NK-92 (cell line): ENCODE results near the gene LRRC61.
"Not testable (repeated sequence)": the region's sequence is repeated elsewhere in the genome, so short reads cannot be mapped to it uniquely, and the experiment has no call there.

Experiments
- DNase-seq: peaks from one replicate; lab custom pipeline; 2025; ENCODE audit not compliant: unreplicated experiment; lab: John Stamatoyannopoulos, UW

Gene LRRC61, protein sequence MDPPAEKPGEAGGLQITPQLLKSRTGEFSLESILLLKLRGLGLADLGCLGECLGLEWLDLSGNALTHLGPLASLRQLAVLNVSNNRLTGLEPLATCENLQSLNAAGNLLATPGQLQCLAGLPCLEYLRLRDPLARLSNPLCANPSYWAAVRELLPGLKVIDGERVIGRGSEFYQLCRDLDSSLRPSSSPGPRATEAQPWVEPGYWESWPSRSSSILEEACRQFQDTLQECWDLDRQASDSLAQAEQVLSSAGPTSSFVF

DNA sequence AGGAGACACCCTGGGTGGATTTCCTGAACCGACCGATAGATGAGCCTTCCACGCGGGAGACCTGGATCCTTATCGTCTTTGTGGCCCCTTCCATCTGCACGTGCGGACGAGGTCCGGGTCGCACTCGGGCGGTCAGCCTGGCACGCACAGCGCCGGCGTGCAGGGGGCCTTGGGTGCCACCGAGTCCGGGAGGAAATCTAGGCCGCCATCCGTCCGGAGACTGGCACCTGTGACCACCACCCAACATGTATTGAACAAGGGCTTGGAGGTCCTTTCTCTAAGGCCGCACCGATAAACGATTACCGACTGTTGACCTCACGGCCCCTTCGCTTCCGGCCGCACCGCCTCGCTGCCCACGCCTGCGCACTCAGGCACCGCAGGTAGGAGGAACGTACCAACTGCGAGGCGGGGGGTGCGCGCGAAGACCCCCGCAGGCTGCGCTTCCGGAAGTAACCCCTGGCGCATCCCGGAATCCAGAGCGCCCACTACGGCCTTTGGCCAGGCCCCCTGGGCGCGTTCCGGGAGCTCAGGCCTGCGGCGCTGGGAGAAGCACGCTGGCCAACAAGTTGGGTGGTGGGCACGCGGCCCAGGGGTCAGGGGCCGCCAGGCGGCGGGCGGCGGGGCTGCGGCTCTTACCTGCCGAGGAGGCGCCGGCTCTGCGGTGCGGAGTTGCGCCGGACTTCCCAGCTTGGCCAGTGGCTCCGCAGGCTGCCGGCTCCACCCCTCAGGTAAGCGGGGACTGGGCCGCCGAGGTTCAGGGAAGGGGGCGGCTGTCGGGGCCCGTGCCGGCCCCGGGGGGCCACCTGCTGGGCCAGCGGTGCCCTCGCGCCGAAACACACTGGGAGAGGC lies at the start of gene LRRC61, which contains the start of gene ACTR3C:
TSS of gene LRRC61 (plus strand) at position 523 of the 849 bp plus-strand sequence. CDS start 13,507 bp downstream, outside the sequence.
TSS of gene ACTR3C (minus strand) at position 713 of the 849 bp plus-strand sequence. CDS start 28,249 bp downstream, outside the sequence.
- DNase-seq, result no peak

DNA sequence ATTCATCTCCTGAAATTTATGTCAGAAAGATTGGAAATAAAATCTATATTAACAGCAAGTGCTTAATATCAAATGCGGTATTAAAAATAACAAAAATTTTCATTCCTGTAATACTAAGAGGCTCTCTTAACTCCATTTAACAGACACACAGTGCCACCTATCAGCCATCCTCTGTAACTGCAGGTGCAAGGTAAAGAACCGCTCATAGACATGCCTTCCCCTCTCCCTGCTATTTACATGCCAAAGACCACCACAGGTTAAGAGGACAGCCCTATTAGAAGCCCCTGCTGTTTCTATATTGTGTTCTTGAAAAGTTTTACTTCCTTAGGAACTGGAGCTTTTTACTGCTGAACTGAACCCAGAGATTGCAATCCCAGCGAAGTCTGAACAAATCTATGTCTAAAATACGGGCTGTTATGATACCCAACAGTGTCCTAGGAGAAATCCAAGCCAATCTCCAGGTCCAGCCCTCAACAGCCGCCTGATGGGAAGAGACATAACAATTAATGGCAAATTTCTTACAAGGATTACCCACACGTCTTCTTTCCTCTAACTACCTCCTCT lies 46.9 kb upstream of the LRRC61 start:
- not testable (repeated sequence) for DNase-seq

DNA sequence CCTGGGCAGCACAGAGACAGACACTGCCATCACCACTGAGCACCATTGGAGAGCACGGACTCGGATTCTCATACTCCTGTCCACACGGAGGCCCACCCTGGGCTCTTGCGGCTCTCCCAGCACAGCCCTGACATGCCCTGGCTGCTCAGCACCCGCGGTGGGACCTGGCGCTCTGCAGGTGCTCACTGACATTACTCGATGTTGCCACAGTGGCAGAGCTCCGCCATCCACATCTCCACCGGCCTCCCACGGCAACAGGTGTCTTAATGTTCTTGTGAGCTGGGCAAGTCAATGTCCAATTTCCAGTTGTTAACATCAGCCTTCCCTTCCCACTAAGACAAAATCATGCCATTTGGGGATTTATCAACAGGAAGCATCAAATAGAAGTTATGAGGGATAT lies 44.8 kb upstream of the LRRC61 start:
- not testable (repeated sequence) for DNase-seq

DNA sequence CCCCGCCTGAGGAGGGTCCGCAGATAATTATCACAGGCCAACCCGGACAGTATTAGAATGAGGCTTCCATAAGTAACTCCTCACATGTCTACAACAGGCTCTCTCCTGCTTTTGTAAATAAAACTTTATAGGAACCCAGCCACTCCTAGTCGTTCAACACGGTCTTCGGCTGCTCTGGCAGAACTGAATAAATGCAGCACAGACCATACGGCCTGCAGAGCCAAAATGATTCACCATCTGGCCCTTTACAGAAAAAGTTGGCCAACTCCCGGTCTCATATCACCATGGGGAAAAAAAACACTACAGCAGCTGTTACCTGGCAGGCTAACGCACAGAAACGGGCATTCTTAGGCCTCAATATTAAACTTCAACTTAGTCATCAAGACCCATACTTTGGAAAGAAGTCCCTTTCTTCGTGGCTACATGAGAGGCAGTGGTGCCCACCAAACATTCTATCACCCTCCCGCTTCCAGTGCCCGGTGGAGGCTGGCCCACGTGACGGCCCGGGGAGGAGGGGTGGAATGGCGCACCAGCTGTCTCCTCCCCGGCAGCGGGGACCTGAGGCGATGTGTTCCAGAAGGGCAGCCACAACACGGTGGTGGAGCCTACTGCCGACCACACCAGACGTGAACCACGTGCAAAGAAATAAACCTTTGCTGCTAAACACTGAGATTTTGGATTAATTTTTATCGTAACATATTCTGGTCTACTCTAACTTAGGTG lies 41.3 kb upstream of the LRRC61 start:
- DNase-seq, result not testable (repeated sequence)

DNA sequence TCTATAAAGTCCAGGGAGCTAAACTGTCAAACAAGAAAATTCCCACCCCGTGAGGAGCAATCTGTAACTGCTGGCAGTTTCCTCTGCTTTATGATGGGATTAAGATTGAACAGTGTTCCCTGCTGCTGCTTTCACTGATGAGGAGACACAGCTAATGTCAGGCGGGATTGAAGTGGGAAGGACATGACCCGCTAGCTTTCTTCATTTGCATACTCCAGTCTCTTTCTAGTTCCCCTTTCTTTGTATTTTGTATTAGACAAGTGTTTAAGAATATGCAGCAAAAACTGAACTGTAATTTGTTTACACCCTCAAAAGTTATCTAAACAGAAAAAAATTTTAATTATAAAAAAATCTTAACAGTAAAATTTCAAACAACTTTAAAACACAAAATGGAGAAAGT lies 40.0 kb upstream of the LRRC61 start:
- not testable (repeated sequence) for DNase-seq

DNA sequence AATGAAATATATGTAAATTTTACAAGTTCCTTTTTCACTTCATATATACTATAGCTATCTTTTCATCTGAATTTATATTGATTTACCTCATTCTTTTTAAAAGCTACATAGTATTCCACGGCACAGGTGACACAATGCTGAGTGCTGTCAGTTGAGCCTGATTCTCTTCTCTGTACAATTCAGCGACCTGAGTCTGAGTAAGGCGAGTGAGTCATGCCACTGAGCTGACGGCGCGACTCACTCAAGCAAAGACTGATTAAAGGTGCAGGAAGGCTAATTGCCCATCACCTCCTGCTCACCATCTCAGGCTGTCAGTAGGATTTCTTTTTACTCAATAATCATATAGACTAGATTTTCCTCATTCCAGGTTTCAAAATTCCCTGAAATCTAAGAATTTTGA lies 39.5 kb upstream of the LRRC61 start:
- not testable (repeated sequence) for DNase-seq

DNA sequence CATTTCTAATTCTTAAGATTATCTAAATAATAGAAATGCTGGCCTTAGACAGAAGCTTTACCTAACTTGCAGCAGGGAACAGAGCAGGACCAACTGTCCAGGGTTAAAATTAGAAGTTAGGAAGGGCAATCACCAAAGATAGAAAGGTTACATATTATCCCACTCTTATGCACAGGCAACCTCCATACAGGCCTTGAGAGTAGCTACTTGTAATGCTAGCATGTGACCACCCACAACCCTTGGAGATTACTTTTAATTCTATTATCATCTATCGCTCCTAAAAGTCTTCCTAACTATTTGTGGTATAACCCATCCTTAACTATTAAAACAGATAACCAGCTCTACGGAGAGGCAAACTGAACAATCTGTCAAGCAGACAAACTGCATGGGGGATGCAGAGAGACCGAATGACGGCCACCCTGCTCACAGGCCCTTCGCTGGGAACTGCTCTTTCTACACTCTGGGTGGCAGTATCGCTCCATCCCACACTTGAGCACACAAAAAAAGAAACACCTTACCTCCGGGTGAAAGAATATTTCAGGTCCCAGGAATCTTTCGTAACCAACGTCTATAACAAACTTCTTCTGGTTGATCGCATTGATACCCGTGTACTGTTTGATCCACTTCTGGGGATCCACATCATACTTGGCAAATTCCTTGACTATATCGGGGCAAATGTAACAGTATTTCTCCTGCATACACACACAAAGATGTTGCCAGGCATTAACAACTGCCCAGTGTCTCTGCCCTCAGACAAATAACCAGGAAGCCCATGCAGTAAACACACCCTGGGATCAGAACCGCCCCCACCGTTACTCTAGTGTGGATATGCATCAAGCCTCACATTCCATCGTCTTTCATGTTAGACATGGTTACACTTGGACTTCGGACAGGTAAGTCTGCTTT lies 37.1 kb upstream of the LRRC61 start:
- not testable (repeated sequence) for DNase-seq

DNA sequence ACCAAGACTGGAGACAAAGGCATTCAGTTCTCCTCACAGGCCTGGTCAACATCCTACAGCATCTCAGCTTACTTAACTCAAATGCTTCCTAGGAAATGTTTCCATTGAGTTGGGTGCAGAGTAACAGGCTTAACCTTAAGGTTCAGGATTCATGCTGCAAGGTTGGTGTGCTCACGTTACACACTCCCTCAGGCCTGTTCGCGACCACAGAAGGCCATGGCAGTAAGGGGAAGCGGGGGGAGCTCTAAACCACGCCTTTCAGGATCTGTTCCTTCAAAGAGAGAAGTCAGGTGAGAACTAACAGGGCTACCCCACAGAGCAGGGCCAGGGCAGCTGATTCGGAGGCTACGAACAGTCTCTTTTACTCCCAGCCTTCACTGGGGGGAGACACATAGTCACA lies 35.3 kb upstream of the LRRC61 start:
- DNase-seq, result not testable (repeated sequence)

DNA sequence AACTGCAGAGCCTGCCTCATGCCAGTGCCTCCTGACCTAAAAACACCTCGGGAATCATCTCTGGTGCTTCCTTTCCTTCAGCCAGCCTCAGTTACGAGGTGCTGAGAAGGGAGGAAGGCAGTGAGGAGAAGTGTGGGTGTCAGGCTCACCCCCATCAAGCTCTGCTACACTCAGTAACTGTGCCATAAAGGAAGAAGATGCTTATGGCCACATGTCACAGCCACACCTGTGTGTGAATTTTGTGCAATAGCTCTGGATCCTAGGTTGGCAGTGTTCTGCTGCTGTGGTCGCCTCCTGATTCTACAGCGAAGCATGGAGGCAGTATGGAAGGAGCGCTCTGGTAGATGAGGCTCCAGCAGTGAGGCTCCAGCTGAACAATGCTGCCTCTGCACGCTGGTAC lies 34.3 kb upstream of the LRRC61 start:
- not testable (repeated sequence) for DNase-seq

DNA sequence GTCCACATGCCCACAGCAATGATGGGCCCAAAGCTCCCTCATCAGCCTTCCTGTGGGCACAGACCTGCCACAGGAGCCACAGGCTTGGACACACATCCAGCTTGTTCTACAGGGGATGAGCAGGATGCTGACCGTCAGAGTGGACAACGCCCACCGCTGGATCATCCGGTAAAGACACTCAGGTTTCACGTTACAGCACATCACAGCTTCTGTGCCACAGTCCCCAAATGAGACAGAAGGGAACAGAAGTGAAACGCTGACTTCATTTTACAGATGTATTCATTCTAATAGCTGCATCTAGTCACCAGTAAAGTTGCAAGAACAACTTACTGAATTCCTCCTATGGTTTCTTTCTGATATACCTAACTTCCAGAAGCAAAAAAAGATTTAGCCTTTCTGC lies 32.8 kb upstream of the LRRC61 start:
- not testable (repeated sequence) for DNase-seq

DNA sequence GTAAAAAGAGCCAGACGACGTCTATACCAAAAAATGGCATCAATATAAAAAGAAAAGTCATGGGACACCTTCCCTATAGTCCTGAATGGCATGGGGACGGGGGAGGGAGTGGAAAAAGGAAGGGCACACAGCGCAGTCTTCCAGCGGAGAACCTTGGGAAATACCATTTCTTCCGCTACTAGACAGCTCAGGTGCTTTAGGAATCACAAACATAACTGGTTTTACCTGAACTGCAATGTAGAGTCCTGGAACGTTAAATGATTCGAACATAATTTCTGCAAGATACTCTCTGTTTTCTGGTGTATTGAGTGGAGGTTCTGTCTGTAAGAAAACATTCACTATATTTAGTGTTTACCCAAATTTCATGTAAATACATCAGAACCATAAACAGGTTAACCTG lies 28.1 kb upstream of the LRRC61 start:
- DNase-seq, result not testable (repeated sequence)

DNA sequence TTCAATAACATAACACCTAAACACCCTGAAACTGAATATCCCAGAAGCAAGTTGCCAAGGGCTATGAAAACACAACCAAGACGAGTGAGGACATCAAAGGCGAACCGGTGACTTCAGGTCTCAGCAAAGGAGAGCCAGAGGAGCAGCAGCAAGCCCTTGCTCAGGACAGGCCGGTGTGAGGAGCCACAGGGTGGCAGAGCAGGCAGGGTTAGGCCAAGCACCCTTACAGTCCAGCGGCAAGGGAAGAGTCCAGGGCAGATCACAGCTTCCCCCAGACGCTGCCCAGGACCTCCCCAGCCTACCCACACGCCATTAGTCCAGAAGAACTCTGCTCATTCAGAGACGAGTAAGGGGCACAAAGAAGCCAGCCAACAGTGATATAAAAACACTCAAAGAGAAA lies 27.5 kb upstream of the LRRC61 start:
- not testable (repeated sequence) for DNase-seq

DNA sequence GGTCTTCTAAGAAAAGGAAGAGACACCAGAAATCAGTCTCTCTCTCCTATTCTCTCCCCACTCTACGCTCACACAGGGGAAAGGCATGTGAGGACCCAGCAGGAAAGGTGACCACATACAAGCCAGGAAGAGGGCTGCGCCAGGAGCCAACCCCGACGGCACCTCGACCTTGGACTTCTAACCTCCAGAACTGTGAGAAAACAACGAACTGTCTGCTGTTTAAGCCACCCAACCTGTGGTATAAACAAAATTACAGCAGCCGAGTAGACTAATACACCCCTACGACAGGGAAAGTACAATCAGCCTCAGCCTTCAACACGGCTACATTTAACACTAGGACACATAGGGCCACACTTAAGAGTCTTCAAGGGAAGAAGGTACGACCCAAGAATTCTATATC lies 26.4 kb upstream of the LRRC61 start:
- not testable (repeated sequence) for DNase-seq

DNA sequence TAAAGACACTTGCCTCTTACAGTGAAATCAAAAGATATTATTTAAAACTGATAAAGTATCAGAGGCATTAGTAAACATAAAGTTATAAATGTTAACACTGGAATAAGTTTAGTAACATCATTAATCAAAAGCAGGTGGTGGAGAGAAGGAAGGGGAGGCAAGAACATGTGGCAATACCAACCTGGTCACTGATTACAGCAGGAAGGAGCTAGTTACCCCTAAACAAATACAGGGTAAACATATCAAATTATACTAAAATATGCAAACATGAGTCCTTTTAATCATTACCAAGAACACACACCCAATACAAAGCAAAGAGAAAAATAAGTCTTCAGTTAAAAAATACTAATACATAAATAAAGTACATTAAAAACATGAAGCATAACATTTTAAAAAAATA lies 25.2 kb upstream of the LRRC61 start:
- DNase-seq, result not testable (repeated sequence)

DNA sequence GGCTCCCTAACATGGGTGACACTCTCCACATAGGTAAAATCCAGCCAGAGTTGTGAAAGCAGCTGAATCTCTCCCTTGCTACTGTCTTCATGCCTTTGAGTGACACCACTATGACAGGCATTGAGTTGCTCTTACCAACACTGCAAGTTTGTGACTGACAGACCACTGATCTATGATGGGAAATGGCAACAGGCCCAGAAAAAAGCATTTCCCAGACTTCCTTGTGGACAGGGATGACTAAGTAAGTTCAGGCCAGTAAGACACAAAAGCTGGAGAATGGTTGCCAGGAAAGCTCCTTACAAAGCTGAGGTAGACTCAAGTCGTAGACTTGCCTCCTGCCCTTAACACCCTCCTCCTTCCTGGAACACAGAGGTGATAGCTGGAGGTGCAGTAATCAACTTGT lies 20.2 kb upstream of the LRRC61 start:
- not testable (repeated sequence) for DNase-seq

DNA sequence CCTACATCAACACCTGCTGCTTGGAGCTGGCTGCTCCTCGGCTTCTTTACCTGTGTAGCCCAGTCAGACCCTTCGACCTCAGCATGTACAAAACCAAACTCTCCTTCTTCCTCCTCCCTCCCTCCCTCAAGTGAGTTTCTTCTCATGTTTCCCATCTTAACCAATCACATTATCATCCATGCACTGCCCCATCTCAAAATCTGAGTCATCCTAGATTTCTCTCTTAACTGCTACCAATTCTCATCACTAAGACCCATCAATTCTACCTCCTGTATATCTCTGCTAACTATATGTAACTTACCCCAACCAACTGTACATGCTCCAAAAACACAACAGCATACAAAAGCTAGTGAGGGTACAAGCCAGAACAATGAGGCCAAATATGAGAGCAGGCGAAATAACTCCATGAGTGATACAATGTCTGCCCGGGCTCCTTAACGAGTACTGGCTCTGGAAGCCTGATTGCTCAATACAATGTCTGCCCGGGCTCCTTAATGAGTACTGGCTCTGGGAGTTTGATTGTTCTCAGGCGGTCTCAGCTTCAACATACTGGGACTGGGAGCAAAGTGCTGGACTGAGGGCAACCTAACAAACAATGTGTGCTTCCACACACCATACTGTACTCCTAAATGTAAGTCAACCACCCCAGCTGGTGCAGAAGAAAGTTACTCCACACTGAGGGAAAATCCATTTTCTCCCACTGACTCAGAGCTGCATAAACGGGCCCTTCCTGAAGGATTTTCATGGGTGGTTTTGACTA lies 18.5 kb upstream of the LRRC61 start:
- DNase-seq, result not testable (repeated sequence)

DNA sequence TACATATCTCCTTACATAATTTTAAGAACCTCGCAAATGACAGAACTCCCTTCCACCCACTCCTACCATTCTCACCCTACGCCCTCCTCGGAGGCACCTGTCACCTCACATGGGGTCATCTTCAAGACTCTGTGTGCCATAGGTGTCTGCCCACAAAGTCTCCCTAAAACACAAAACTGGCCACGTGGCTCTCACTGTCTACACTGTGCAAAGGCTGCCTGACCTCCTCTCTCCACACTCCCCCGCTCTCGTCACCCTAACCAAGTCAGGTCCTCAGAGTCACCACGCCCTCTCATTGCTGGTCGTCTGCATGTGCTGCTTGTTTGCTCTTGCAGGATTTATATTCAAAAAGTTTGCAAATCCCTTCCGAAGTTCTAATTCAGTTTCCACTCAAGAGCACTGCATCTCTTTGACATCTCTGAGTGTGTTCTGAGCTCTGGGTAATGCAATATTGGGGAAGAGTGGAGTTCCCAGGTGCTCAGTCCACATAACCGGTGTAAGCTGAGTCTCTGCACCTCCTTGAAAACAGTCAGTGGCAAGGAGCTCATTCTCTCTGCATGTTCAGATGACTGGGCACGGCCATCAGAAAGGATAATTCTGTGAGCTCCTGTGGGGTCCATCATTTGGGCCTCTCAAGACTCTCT lies 17.8 kb upstream of the LRRC61 start:
- DNase-seq, result not testable (repeated sequence)

DNA sequence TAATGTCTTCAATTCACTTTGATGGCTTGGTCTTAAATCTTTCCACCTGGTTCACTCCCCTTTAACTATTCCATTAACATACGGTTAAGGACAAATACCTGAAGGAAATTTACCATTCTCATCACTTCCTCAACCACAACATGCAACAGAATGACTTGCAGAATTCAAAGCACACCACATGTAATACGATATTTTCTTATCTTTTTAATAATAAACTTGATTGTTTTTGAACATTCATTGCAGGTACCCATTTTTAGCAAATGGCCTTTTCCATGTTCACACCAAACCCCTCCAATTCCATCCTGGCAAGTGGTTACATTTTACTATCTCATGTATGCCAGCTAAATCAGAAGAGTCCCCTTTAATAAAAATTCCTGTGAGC lies 17.3 kb upstream of the LRRC61 start:
- DNase-seq, result not testable (repeated sequence)

DNA sequence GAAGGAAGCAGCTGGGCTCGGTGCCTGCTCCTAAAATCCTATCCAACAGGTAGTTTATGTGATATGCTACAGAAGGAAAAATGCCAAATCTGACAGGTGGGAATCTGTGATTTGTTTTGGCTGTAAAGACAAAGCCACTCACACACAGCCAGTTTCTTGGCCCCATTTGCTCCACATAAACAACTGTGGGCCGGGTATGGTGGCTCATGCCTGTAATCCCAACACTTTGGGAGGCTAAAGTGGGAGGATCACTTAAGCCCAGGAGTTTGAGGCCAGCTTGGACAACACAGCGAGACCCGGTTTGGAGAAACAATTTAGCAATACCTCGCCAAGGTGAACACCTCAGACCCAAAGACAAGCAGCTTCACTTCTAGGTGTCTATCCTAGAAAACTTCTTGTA lies 16.8 kb upstream of the LRRC61 start:
- not testable (repeated sequence) for DNase-seq
